ENCODE data around the gene DHH.

GRCh38 chr12:49126852-49127763, 32.5 kb upstream of the DHH start:
- TF ChIP-seq CTCF (conservative IDR thresholded peaks at IDR 0.05; ENCODE audit: low read depth, low read length) (no peak), EZH2 (IDR thresholded peaks at IDR 0.05; ENCODE audit: borderline replicate concordance, low read depth, low read length, poor library complexity, severe bottlenecking) (no peak)

All from A673 (cell line).